Caki2 (cell line): ENCODE measurements around the gene ADAMTS9. TPM values are rescaled to one million over a fixed set of nuclear protein-coding genes. Genes with fewer than 3 reads are reported as not detected.

ENCODE experiments used
- DNase-seq: peaks from one replicate; pipeline ENCODE4 v3.0.0-alpha.2; 2015; ENCODE audit warnings: low read depth
- in situ Hi-C: cut with HindIII; loops from 2 replicates; pipeline ENCODE4 v1.10.0; 2016; ENCODE audit warnings: low sequenced_read_pairs, low pct_unique_long_range_greater_than_20kb, mixed read lengths
- total RNA-seq: library from RNA; depleted of rRNA; stranded (reverse); fragments of >200 nt; shearing (Covaris generic); gene quantifications from 2 replicates; pipeline ENCODE4 v1.2.3, GENCODE V29; 2014; ENCODE audit warnings: low replicate concordance

ADAMTS9 gene
- total RNA-seq, 1 experiment from 2014 or later, result 9.1 TPM

- no peak for DNase-seq
- in situ Hi-C loops, result no loop called here
Observed at GRCh38 chr3:64634417-64634816, 53.4 kb downstream of the ADAMTS9 start.

GRCh38 chr3:64631951-64632350, 55.8 kb downstream of the ADAMTS9 start:
- in situ Hi-C loops, result no loop called here
- DNase-seq, result no peak

- in situ Hi-C loops, result no loop called here
- DNase-seq, result peak; percentile 81
Observed at GRCh38 chr3:64627471-64628321, 60.1 kb downstream of the ADAMTS9 start.

GRCh38 chr3:64627042-64627441, 60.8 kb downstream of the ADAMTS9 start:
- no peak for DNase-seq
- in situ Hi-C loops, result no loop called here

- no peak for DNase-seq
- in situ Hi-C loops, result no loop called here
Observed at GRCh38 chr3:64625381-64625780, 62.4 kb downstream of the ADAMTS9 start.

GRCh38 chr3:64623125-64623524, 64.7 kb downstream of the ADAMTS9 start:
- DNase-seq, result no peak
- in situ Hi-C loops, result no loop called here

- in situ Hi-C loops, result no loop called here
- DNase-seq, result no peak
Observed at GRCh38 chr3:64621726-64622395, 65.9 kb downstream of the ADAMTS9 start.

GRCh38 chr3:64621275-64621674, 66.5 kb downstream of the ADAMTS9 start:
- DNase-seq, result no peak
- in situ Hi-C loops, result no loop called here

- in situ Hi-C loops, result no loop called here
- no peak for DNase-seq
Observed at GRCh38 chr3:64620020-64620419, 67.8 kb downstream of the ADAMTS9 start.

GRCh38 chr3:64619216-64619615, 68.6 kb downstream of the ADAMTS9 start:
- DNase-seq, result no peak
- in situ Hi-C loops, result no loop called here

- in situ Hi-C loops, result no loop called here
- no peak for DNase-seq
Observed at GRCh38 chr3:64617610-64618009, 70.2 kb downstream of the ADAMTS9 start.

GRCh38 chr3:64616953-64617352, 70.8 kb downstream of the ADAMTS9 start:
- no peak for DNase-seq
- in situ Hi-C loops, result no loop called here

- in situ Hi-C loops, result no loop called here
Observed at GRCh38 chr3:64612916-64613526, 74.8 kb downstream of the ADAMTS9 start.

GRCh38 chr3:64612082-64612860, 75.5 kb downstream of the ADAMTS9 start:
- DNase-seq, result no peak
- in situ Hi-C loops, result no loop called here

More at GRCh38 chr3:64612916-64613526, 74.8 kb downstream of the ADAMTS9 start:
- no peak for DNase-seq

- no peak for DNase-seq
- in situ Hi-C loops, result no loop called here
Observed at GRCh38 chr3:64608741-64609140, 79.1 kb downstream of the ADAMTS9 start.

GRCh38 chr3:64607032-64607551, 80.7 kb downstream of the ADAMTS9 start:
- no peak for DNase-seq

GRCh38 chr3:64604313-64604712, 83.5 kb downstream of the ADAMTS9 start:
- in situ Hi-C loops, result no loop called here
- no peak for DNase-seq

More at GRCh38 chr3:64607032-64607551, 80.7 kb downstream of the ADAMTS9 start:
- in situ Hi-C loops, result no loop called here

GRCh38 chr3:64601824-64602223, 86.0 kb downstream of the ADAMTS9 start:
- DNase-seq, result no peak
- in situ Hi-C loops, result no loop called here
